Measurements from ENCODE around the gene RBPMS2.

- TF ChIP-seq CTCF (IDR thresholded peaks at IDR 0.05; ENCODE audit: borderline replicate concordance, extremely low read depth, low read length, poor library complexity, severe bottlenecking) (no peak), EZH2 (IDR thresholded peaks at IDR 0.05; ENCODE audit: borderline replicate concordance, low read depth, low read length, severe bottlenecking) (no peak)
Measured at GRCh38 chr15:64702816-64703631, 72.4 kb downstream of the RBPMS2 start.

Data from DND-41 (cell line).